K562 (cell line): ENCODE results near the gene SOX14. TPM values are rescaled to one million over a fixed set of nuclear protein-coding genes. Genes with fewer than 3 reads are reported as not detected.

Experiments used
- ATAC-seq: fragments of 200-7000 bp; cut with Tn5 transposase; 3 replicates; pipeline ENCODE4 v1.9.1; 2020; ENCODE audit warnings: moderate library complexity
- BruUV-seq: library from RNA; stranded (reverse); fragments of 400-500 nt; replicated peaks from 2 replicates; lab custom pipeline; 2021; lab: Mats Ljungman, UMichigan
- CTCF ChIA-PET: fragments of 300-600 bp; formaldehyde crosslinking; extraction: SDS; loops from one replicate; lab custom pipeline; 2021; ENCODE audit warnings: low intra/inter-chr PET ratio; lab: Yijun Ruan, JAX
- POLR2A ChIA-PET: fragments of 300-600, 350-650 bp; sonication (Branson Sonifier 250); formaldehyde crosslinking; extraction: SDS; loops from one replicate; lab custom pipeline; 2021; ENCODE audit warnings: antibody characterized with exemption, inconsistent platforms; lab: Yijun Ruan, JAX
- DNase-seq, 4 experiments: peaks; one replicate each; pipeline versions ENCODE4 v3.0.0 to v3.0.0-alpha.2; 2011 to 2018; ENCODE audit warnings: low spot score in 3 of 4, mixed read lengths in 3 of 4; ENCODE audit errors: extremely low read depth in 1 of 4
- FAIRE-seq: peaks from 2 replicates; lab custom pipeline; 2011; peaks lifted over from hg19 to GRCh38; lab: Jason Lieb, UNC
- H2AFZ ChIP-seq: 2 replicates; pipeline ENCODE4 v1.6.0; 2011; ENCODE audit warnings: low read depth, low read length, control low read depth, inconsistent platforms
- H3K27ac ChIP-seq: fragments of 200-600 bp; 3 replicates; pipeline ENCODE4 v1.8.0; 2011; ENCODE audit warnings: low read depth, mild to moderate bottlenecking, control low read depth, inconsistent platforms, low read length, moderate library complexity, mixed read lengths; ENCODE audit errors: extremely low read depth
- H3K27me3 ChIP-seq, 2 experiments: fragments of 300-600 bp in 1 of 2; 2 replicates in 1 of 2; 3 replicates in 1 of 2; pipeline versions ENCODE4 v1.6.0 to v1.8.0; 2011; ENCODE audit warnings: inconsistent platforms in 2 of 2, low read length in 2 of 2, mild to moderate bottlenecking in 1 of 2, mixed read lengths in 1 of 2, moderate library complexity in 1 of 2; ENCODE audit not compliant: control insufficient read depth in 2 of 2, insufficient read depth in 2 of 2
- H3K36me3 ChIP-seq: fragments of 300-600 bp; 3 replicates; pipeline ENCODE4 v1.8.0; 2011; ENCODE audit warnings: mild to moderate bottlenecking, low read length, inconsistent platforms; ENCODE audit not compliant: control insufficient read depth, insufficient read depth
- H3K4me1 ChIP-seq, 2 experiments: fragments of 200-600 bp in 1 of 2; replicated peaks in 1 of 2; 2 replicates in 1 of 2; 3 replicates in 1 of 2; pipeline versions ENCODE4 v1.5.1 to v1.8.0; 2011; ENCODE audit warnings: inconsistent platforms in 2 of 2, low read length in 2 of 2, mild to moderate bottlenecking in 1 of 2, mixed read lengths in 1 of 2, moderate library complexity in 1 of 2; ENCODE audit not compliant: control insufficient read depth in 2 of 2, insufficient read depth in 2 of 2
- H3K4me2 ChIP-seq: 2 replicates; pipeline ENCODE4 v1.6.1; 2011; ENCODE audit warnings: low read length, control low read depth, inconsistent platforms, mixed read lengths; ENCODE audit not compliant: insufficient read depth
- H3K4me3 ChIP-seq: fragments of 200-600 bp; sonication (generic), shearing (Covaris generic); 2 replicates; pipeline ENCODE4 v1.5.1; 2016; ENCODE audit warnings: control low read depth, inconsistent platforms
- H3K79me2 ChIP-seq: fragments of 200-600 bp; 3 replicates; pipeline ENCODE4 v1.8.0; 2011; ENCODE audit warnings: low read length, inconsistent platforms; ENCODE audit not compliant: control insufficient read depth, insufficient read depth
- H3K9ac ChIP-seq, 2 experiments: 2 replicates each; pipeline versions ENCODE4 v1.6.0 to v1.6.1; 2011; ENCODE audit warnings: low read depth in 2 of 2, low read length in 2 of 2, control low read depth in 1 of 2, inconsistent platforms in 1 of 2, mild to moderate bottlenecking in 1 of 2, mixed read lengths in 1 of 2; ENCODE audit not compliant: insufficient read depth in 1 of 2
- H3K9me1 ChIP-seq: one replicate; pipeline ENCODE4 v1.6.0; 2011; ENCODE audit warnings: inconsistent platforms, mild to moderate bottlenecking, low read length, moderate library complexity; ENCODE audit not compliant: control insufficient read depth, insufficient read depth
- H3K9me3 ChIP-seq: replicated peaks from 2 replicates; pipeline ENCODE4 v1.5.1; 2011; ENCODE audit warnings: low read depth, low read length, inconsistent platforms; ENCODE audit not compliant: control insufficient read depth, insufficient read depth
- H4K20me1 ChIP-seq: replicated peaks from 2 replicates; pipeline ENCODE4 v1.6.1; 2011; ENCODE audit warnings: low read length, inconsistent platforms, mixed read lengths; ENCODE audit not compliant: control insufficient read depth, insufficient read depth
- CSDE1 ChIP-seq, 2 experiments: fragments of 450-650 bp; IDR thresholded peaks; 2 replicates each; pipeline ENCODE4 v1.6.1; 2016; ENCODE audit warnings: mild to moderate bottlenecking in 1 of 2
- E2F1 ChIP-seq: sonication (generic); formaldehyde crosslinking; IDR thresholded peaks from 2 replicates; pipeline ENCODE4 v1.8.1; 2023; ENCODE audit warnings: mild to moderate bottlenecking, missing genetic modification reagents, moderate library complexity
- HNRNPLL ChIP-seq: fragments of 200-400 bp; formaldehyde crosslinking; IDR thresholded peaks from 2 replicates; pipeline ENCODE4 v1.6.1; 2017; ENCODE audit warnings: low read length, low read depth, mild to moderate bottlenecking; ENCODE audit not compliant: poor library complexity, severe bottlenecking
- MTF1 ChIP-seq: fragments of 250-450 bp; sonication (Bioruptor Pico); IDR thresholded peaks from 2 replicates; pipeline ENCODE4 v1.9.0; 2021; ENCODE audit warnings: moderate library complexity, mild to moderate bottlenecking, inconsistent platforms, borderline replicate concordance
- NUFIP1 ChIP-seq: fragments of 450-650 bp; IDR thresholded peaks from 2 replicates; pipeline ENCODE4 v1.6.1; 2018; ENCODE audit not compliant: partially characterized antibody
- RAD21 ChIP-seq, 2 experiments: fragments of 250-450 bp in 1 of 2; fragments of 450-650 bp in 1 of 2; sonication (Bioruptor Pico) in 1 of 2; formaldehyde crosslinking in 1 of 2; IDR thresholded peaks in 1 of 2; conservative IDR thresholded peaks in 1 of 2; 2 replicates each; pipeline versions ENCODE4 v1.4.0 to v1.8.0; 2020 to 2022; ENCODE audit warnings: mild to moderate bottlenecking in 2 of 2, moderate library complexity in 1 of 2
- RB1 ChIP-seq: fragments of 450-650 bp; IDR thresholded peaks from 2 replicates; pipeline ENCODE4 v1.6.1; 2017; ENCODE audit warnings: low read depth, mild to moderate bottlenecking
- SAFB ChIP-seq: fragments of 200-400 bp; formaldehyde crosslinking; IDR thresholded peaks from 2 replicates; pipeline ENCODE4 v1.6.1; 2017; ENCODE audit warnings: low read depth, low read length, borderline replicate concordance
- TCF3 ChIP-seq: sonication (generic); formaldehyde crosslinking; IDR thresholded peaks from 2 replicates; pipeline ENCODE4 v1.4.0; 2020; ENCODE audit warnings: mild to moderate bottlenecking, missing genetic modification reagents
- ZBTB11 ChIP-seq, 3 experiments: fragments of 200-800 bp in 1 of 3; fragments of 250-450 bp in 1 of 3; fragments of 450-650 bp in 1 of 3; sonication (Bioruptor Pico) in 1 of 3; sonication (Bioruptor generic) in 1 of 3; formaldehyde crosslinking in 1 of 3; IDR thresholded peaks; 2 replicates each; pipeline versions ENCODE4 v1.6.1 to v1.8.0; 2016 to 2022; ENCODE audit warnings: mild to moderate bottlenecking in 2 of 3, missing genetic modification characterization in 2 of 3, missing compliant biosample characterization in 1 of 3, moderate library complexity in 1 of 3
- ZBTB8A ChIP-seq: fragments of 450-650 bp; IDR thresholded peaks from 2 replicates; pipeline ENCODE4 v1.6.1; 2018; ENCODE audit warnings: mild to moderate bottlenecking, moderate library complexity; ENCODE audit not compliant: partially characterized antibody
- ZKSCAN8 ChIP-seq: fragments of 200-800 bp; sonication (Bioruptor generic); IDR thresholded peaks from 2 replicates; pipeline ENCODE4 v1.6.1; 2016; ENCODE audit warnings: missing genetic modification characterization, missing compliant biosample characterization
- ZNF57 ChIP-seq: fragments of 450-650 bp; formaldehyde crosslinking; IDR thresholded peaks from 2 replicates; pipeline ENCODE4 v1.4.0; 2020; ENCODE audit warnings: mild to moderate bottlenecking, moderate library complexity
- WGBS: fragments of 100-300 bp; shearing (Covaris generic); methylation state at CpG from one replicate; pipeline ENCODE4 v1.1.6; 2016; ENCODE audit warnings: low coverage, mixed read lengths; ENCODE audit not compliant: insufficient coverage; ENCODE audit errors: missing lambda C conversion rate; 5-methylcytosine and 5-hydroxymethylcytosine counted together
- in situ Hi-C: fragments of 300-500 bp; cut with MboI; formaldehyde crosslinking; loops from 4 replicates; pipeline ENCODE4 v1.15.0; 2018; ENCODE audit warnings: inconsistent platforms, mixed read lengths
- intact Hi-C: fragments of 100-400 bp; cut with micrococcal nuclease; formaldehyde crosslinking; loops from 2 replicates; pipeline ENCODE4 v1.14.2; 2022
- polyA plus RNA-seq, 8 experiments: library from polyadenylated mRNA; depleted of rRNA in 4 of 8; stranded (reverse) in 5 of 8; unstranded in 3 of 8; fragments of >200 nt; fragmentation: Nextera tagmentation in 2 of 8; fragmentation: Illumina TruSeq in 1 of 8; extraction: Ambion mirVana in 2 of 8; extraction: Trizol in 1 of 8; gene quantifications; 2 replicates each; pipeline versions ENCODE4 v1.2.1 to v1.2.3, GENCODE V29; 2011 to 2014; ENCODE audit warnings: inconsistent platforms in 1 of 8, missing spikeins in 1 of 8
- total RNA-seq, 7 experiments: library from RNA; depleted of rRNA in 6 of 7; stranded (reverse); fragments of >200 nt in 6 of 7; fragmentation: Illumina TruSeq in 2 of 7; extraction: Trizol in 2 of 7; gene quantifications; 2 replicates each; pipeline versions ENCODE4 v1.2.1 to v1.2.3, GENCODE V29; 2011 to 2021; ENCODE audit warnings: low replicate concordance in 1 of 7

SOX14 gene
- total and polyA plus RNA-seq, 9 of the 15 experiments (the other 6 are each of a cell fraction or from before 2014, with no cell fraction given), result not detected

- TF ChIP-seq TCF3, result no peak
- TF ChIP-seq ZKSCAN8, result no peak
- TF ChIP-seq ZBTB11 (CRISPR knock-in tag; IDR thresholded peaks at IDR 0.05), result no peak
- TF ChIP-seq E2F1 (CRISPR knock-in tag), result no peak
- no peak for TF ChIP-seq RAD21 (CRISPR knock-in tag; conservative IDR thresholded peaks at IDR 0.05 in 1 of 2, IDR thresholded peaks at IDR 0.05 in 1 of 2)
- no peak for TF ChIP-seq HNRNPLL
- TF ChIP-seq NUFIP1, result no peak
- TF ChIP-seq RB1, result no peak
- TF ChIP-seq ZNF57 (CRISPR knock-in tag), result no peak
- no peak for TF ChIP-seq MTF1
- TF ChIP-seq ZBTB8A, result no peak
- no peak for TF ChIP-seq CSDE1 (IDR thresholded peaks at IDR 0.05)
- no peak for TF ChIP-seq SAFB
- H3K27ac ChIP-seq, result no peak overlapping the region
- H3K79me2 ChIP-seq, result no peaks in the 10 kb centered on the region
- H3K9ac ChIP-seq, result no peak overlapping the region
- H3K4me1 ChIP-seq, result peaks cover 0 to 10% of the 10 kb centered on the region in 2 experiments; a peak in 1 of 5 replicates
- no peaks in the 10 kb centered on the region for H3K9me3 ChIP-seq
- H3K4me2 ChIP-seq, result no peak overlapping the region
- no TSS peak for BruUV-seq
- no peak for FAIRE-seq
- intact Hi-C loops (no loop called here), in situ Hi-C loops (no loop called here)
- ATAC-seq, result no peak
- peaks cover 7 to 43% of the 10 kb centered on the region in 2 experiments; a peak in 4 of 5 replicates for H3K27me3 ChIP-seq
- H3K9me1 ChIP-seq, result no peaks in the 10 kb centered on the region
- H3K4me3 ChIP-seq, result no peak overlapping the region
- H2AFZ ChIP-seq, result no peak overlapping the region
- WGBS, result 0% methylated on average over 7 of the region's 7 CpGs
- H3K36me3 ChIP-seq, result no peaks in the 10 kb centered on the region
- no peak for DNase-seq
- ChIA-PET POLR2A (no interaction called here), CTCF (no interaction called here)
- H4K20me1 ChIP-seq, result no peaks in the 10 kb centered on the region
These were observed 8.3 kb downstream of the SOX14 start for GRCh38 chr3:137772214-137772955.
